PC-9 (cell line): ENCODE measurements around the gene PPP1R16B. TPM values are rescaled to one million over a fixed set of nuclear protein-coding genes. Genes with fewer than 3 reads are reported as not detected.

ENCODE experiments used
- BruUV-seq: library from RNA; stranded (reverse); fragments of 400-500 nt; replicated peaks from 2 replicates; lab custom pipeline; 2021; lab: Mats Ljungman, UMichigan
- CTCF ChIA-PET: fragments of 300-600 bp; sonication (Branson Sonifier 250); formaldehyde crosslinking; loops from one replicate; lab custom pipeline; 2022; ENCODE audit warnings: antibody characterized with exemption; lab: Charles Lee
- POLR2A ChIA-PET: fragments of 300-600 bp; sonication (Branson Sonifier 250); formaldehyde crosslinking; loops from one replicate; lab custom pipeline; 2022; ENCODE audit warnings: antibody characterized with exemption; ENCODE audit not compliant: unreplicated experiment; lab: Charles Lee
- DNase-seq, 2 experiments: peaks; one replicate each; pipeline versions ENCODE4 v3.0.0 to v3.0.0-alpha.2; 2015 to 2022; ENCODE audit warnings: mixed read lengths in 1 of 2
- H2AFZ ChIP-seq: fragments of 200-600 bp; sonication (generic); 2 replicates; pipeline ENCODE4 v1.8.1; 2017; ENCODE audit warnings: antibody characterized with exemption
- H3F3A ChIP-seq: fragments of 200-600 bp; sonication (generic); 2 replicates; pipeline ENCODE4 v1.8.1; 2017; ENCODE audit warnings: antibody characterized with exemption, mild to moderate bottlenecking, low read depth; ENCODE audit not compliant: insufficient read depth
- H3K27ac ChIP-seq: fragments of 200-600 bp; sonication (generic); 2 replicates; pipeline ENCODE4 v1.6.1; 2016; ENCODE audit warnings: mixed run types
- H3K27me3 ChIP-seq: fragments of 200-600 bp; sonication (generic); 2 replicates; pipeline ENCODE4 v1.6.1; 2016; ENCODE audit warnings: low read depth, mixed run types; ENCODE audit not compliant: insufficient read depth
- H3K36me3 ChIP-seq: fragments of 200-600 bp; sonication (generic); 2 replicates; pipeline ENCODE4 v1.6.1; 2016; ENCODE audit warnings: low read depth, mixed run types
- H3K4me1 ChIP-seq: fragments of 200-600 bp; sonication (generic); replicated peaks from 2 replicates; pipeline ENCODE4 v1.6.1; 2016; ENCODE audit warnings: mixed run types; ENCODE audit not compliant: insufficient read depth
- H3K4me2 ChIP-seq: fragments of 200-600 bp; sonication (generic); 2 replicates; pipeline ENCODE4 v1.6.1; 2017; ENCODE audit warnings: mixed run types
- H3K4me3 ChIP-seq: fragments of 200-600 bp; sonication (generic); 2 replicates; pipeline ENCODE4 v1.6.1; 2016; ENCODE audit warnings: mixed run types
- H3K79me2 ChIP-seq: fragments of 200-600 bp; sonication (generic); 2 replicates; pipeline ENCODE4 v1.6.1; 2017; ENCODE audit warnings: low read depth, mixed run types
- H3K9me2 ChIP-seq: fragments of 200-600 bp; sonication (generic); 2 replicates; pipeline ENCODE4 v1.8.1; 2017; ENCODE audit warnings: mild to moderate bottlenecking; ENCODE audit not compliant: insufficient read depth
- H3K9me3 ChIP-seq: fragments of 200-600 bp; sonication (generic); 2 replicates; pipeline ENCODE4 v1.8.1; 2016; ENCODE audit warnings: low read depth; ENCODE audit not compliant: insufficient read depth
- H4K20me1 ChIP-seq: fragments of 200-600 bp; sonication (generic); 2 replicates; pipeline ENCODE4 v1.8.1; 2017; ENCODE audit not compliant: insufficient read depth
- CTCF ChIP-seq: fragments of 200-600 bp; sonication (generic); conservative IDR thresholded peaks from 2 replicates; pipeline ENCODE4 v1.6.1; 2017; ENCODE audit warnings: mixed run types, antibody characterized with exemption, mild to moderate bottlenecking, moderate library complexity
- EZH2 ChIP-seq: fragments of 200-600 bp; sonication (generic); IDR thresholded peaks from 2 replicates; pipeline ENCODE4 v1.8.0; 2017; ENCODE audit warnings: antibody characterized with exemption, low read depth
- intact Hi-C: fragments of 100-400 bp; cut with micrococcal nuclease; formaldehyde crosslinking; loops from one replicate; pipeline ENCODE4 v1.10.0; 2022; ENCODE audit not compliant: unreplicated experiment
- total RNA-seq: library from RNA; stranded (reverse); gene quantifications from 2 replicates; pipeline ENCODE4 v1.2.3, GENCODE V29; 2021

PPP1R16B gene
- total RNA-seq, 1 experiment from 2014 or later, result not detected

- no peak for TF ChIP-seq EZH2
- no peak for TF ChIP-seq CTCF
- Histone ChIP-seq H3K27me3 (no peaks in the 10 kb centered on the region), H3K79me2 (peaks cover 42% of the 10 kb centered on the region), H3K4me1 (no peaks in the 10 kb centered on the region), H3K4me3 (no peak overlapping the region), H3K9me2 (no peaks in the 10 kb centered on the region), H3F3A (peaks cover 4% of the 10 kb centered on the region; the same call in 1 of the 2 replicates), H2AFZ (no peak overlapping the region), H4K20me1 (peaks cover 8% of the 10 kb centered on the region; the same call in 1 of the 2 replicates), H3K27ac (no peak overlapping the region), H3K36me3 (peaks cover 35% of the 10 kb centered on the region), H3K4me2 (no peak overlapping the region), H3K9me3 (no peaks in the 10 kb centered on the region)
- intact Hi-C loops, result no loop called here
- BruUV-seq, result no TSS peak
- ChIA-PET CTCF (no interaction called here), POLR2A (no interaction called here)
- no peak for DNase-seq
These were observed 139.5 kb downstream of the PPP1R16B start for GRCh38 chr20:38945012-38945411.

GRCh38 chr20:38946836-38947235 is 141.3 kb downstream of the PPP1R16B start:
- TF ChIP-seq EZH2 (no peak), CTCF (no peak)
- no peak for DNase-seq
- H3K9me3 ChIP-seq, result no peaks in the 10 kb centered on the region
- no peaks in the 10 kb centered on the region for H3K4me1 ChIP-seq
- H3K9me2 ChIP-seq, result no peaks in the 10 kb centered on the region
- H3K4me3 ChIP-seq, result no peak overlapping the region
- H2AFZ ChIP-seq, result no peak overlapping the region
- intact Hi-C loops, result no loop called here
- BruUV-seq, result no TSS peak
- H3K27ac ChIP-seq, result no peak overlapping the region
- CTCF ChIA-PET, result interaction anchor here (0.7 kb wide), 1 partner anchor 16 kb away, joined by 3 read pairs; no protein-coding TSS in a partner anchor
- peaks cover 4% of the 10 kb centered on the region; the same call in 1 of the 2 replicates for H3F3A ChIP-seq
- peaks cover 3% of the 10 kb centered on the region; the same call in 1 of the 2 replicates for H4K20me1 ChIP-seq
- H3K79me2 ChIP-seq, result peaks cover 24% of the 10 kb centered on the region
- no peaks in the 10 kb centered on the region for H3K27me3 ChIP-seq
- H3K4me2 ChIP-seq, result no peak overlapping the region
- peaks cover 44% of the 10 kb centered on the region for H3K36me3 ChIP-seq
- POLR2A ChIA-PET, result interaction anchor here (0.5 kb wide), 1 partner anchor 18 kb away, joined by 5 read pairs; no protein-coding TSS in a partner anchor

- Histone ChIP-seq H3K9me3 (no peaks in the 10 kb centered on the region), H3K4me2 (no peak overlapping the region), H3K79me2 (peaks cover 19% of the 10 kb centered on the region; the same call in 1 of the 2 replicates), H3K4me1 (no peaks in the 10 kb centered on the region), H2AFZ (no peak overlapping the region), H3K36me3 (peaks cover 37% of the 10 kb centered on the region), H3K27me3 (no peaks in the 10 kb centered on the region), H3K9me2 (no peaks in the 10 kb centered on the region), H4K20me1 (0 out of 2 replicates have a peak, but pooled peaks cover 3% of the 10 kb centered on the region), H3F3A (no peaks in the 10 kb centered on the region; the same call in 1 of the 2 replicates), H3K27ac (no peak overlapping the region), H3K4me3 (no peak overlapping the region)
- POLR2A ChIA-PET, result no interaction called here
- intact Hi-C loops, result no loop called here
- TF ChIP-seq EZH2 (no peak), CTCF (no peak)
- no TSS peak for BruUV-seq
- no peak for DNase-seq
- CTCF ChIA-PET, result no interaction called here
These were observed 142.4 kb downstream of the PPP1R16B start for GRCh38 chr20:38947931-38948362.
